Activated CD4-positive, alpha-beta T cell treated with anti-CD3 and anti-CD28 coated beads for 24 hours (primary cell): Measurements from ENCODE around the gene TTC29.

ENCODE experiments used
- DNase-seq, 2 donors: peaks; one replicate each; pipeline ENCODE4 v3.0.0-alpha.2; 2020; ENCODE audit warnings: low read depth in 2 of 2

TTC29 gene

DNA sequence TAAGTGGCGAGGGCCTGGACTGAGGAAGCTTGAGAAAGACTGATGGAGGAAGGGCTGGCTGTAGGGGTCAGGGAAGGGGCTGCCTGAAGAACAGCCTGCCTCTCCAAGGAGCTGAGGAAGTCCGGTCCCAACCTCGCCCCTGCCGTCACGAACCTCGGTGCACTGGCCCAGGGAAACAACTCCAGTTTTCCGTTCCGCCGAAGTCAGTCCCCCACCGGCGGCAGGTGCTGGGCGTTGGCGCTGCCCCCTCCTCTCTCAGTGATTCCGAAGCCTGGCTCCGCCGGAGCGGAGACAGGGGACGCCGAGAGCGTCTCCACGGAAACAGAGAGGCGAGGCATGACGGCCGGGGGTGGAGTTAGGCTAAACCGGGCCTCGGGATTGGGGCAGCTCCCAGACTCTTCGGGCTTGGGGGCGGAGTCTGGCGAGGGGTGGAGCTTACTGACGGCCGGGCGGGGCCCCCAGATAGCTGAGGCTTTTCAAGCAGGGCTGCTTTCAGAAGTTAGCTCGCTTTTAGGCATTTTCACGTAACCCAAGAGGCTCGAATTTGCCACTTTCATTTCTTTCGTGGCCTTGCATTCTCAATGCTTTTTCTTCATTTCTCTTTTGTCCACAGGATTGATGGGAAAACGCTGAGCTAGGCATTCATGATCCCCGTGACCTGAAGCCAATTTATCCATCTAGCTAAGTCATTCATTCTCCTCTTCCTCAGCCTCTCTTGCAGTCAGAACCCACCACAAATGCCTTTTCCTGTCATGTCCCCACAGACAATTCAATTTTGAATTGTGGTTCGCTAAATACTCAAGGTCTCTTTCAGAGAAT is at the start of gene TTC29:
TSS of gene TTC29 (minus strand) at position 309 of the 819 bp plus-strand sequence. CDS start 5,969 bp downstream, outside the sequence.
- DNase-seq, result peak; percentile 75 to 82

GRCh38 chr4:146981651-146982050 is 36.0 kb upstream of the TTC29 start:
- no peak for DNase-seq

DNA sequence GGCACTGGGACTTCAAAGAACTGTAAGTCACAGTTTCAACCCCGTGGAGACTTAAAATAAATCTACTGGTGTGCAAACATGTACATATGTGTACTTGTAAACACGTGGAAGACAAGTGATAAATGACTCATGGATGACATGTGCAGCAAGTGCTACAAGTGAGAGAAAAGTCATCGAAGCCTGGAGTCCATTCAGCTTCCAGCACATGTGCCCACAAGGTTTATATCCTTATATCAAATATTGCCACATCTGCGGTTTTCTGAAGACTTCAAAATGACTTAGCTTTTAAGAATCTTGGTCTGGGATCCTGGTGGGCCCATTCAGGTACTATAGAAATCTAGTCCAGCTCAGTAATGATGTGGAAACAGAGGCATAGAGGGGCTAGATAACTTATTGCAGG is 33.0 kb upstream of the TTC29 start:
- DNase-seq, result no peak

GRCh38 chr4:146976145-146976544 is 30.5 kb upstream of the TTC29 start:
- DNase-seq, result no peak

GRCh38 chr4:146975527-146975926 is 29.9 kb upstream of the TTC29 start:
- DNase-seq, result no peak

DNA sequence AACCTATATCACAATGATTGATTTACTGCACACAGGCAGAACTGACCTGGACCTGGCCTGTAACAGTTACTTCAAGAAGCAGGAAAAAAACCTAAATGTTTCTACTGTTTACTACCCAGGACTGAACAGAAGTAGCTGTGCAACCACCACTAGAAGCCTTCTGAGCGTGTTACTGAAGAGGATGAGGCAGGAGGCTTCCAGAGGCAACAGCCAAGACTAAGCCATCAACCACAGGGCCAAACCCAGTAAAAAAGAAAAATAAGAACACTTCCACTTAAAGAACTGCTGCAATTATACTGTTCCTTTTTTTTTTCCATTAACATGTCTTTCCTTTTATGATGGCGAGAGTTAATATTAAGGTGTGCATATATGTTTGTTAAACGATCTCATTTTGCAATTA is 29.4 kb upstream of the TTC29 start:
- DNase-seq, result no peak

DNA sequence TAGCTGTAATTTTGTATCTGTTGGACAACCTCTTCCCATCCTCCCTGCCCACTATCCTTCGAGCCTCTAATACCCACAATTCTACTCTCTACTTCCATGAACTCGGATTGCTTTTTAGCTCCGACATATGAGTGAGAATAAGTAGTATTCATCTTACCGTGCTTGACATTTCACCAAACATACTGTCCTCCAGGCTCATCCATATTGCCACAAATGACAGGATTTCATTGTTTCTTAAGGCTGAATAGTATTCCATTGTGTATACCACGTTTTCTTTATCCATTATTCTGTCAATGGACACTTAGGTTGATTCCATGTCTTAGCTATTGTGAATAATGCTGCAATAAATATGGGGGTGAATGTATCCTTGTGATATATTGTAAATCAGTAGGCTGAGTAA is 26.4 kb upstream of the TTC29 start:
- DNase-seq, result no peak

DNA sequence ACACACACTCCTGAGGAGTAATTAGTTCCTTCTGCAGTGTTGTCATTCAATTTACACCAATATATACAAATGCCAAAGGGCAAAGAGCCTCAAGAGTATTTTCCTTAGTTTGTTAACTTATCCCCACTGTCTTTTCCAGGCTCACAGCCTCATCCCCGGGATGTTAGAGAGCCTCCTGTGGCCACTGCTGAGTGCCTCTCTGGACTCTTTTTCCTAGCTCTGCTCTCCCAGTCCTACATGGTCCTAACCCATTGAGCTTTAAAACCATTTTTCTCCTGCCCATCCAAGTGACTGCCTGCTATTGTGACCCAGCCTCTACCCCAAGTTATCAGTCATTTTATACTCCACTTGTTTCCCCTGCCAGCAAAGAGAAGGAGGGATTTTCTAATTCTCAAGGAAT is 23.5 kb upstream of the TTC29 start:
- DNase-seq, result no peak

DNA sequence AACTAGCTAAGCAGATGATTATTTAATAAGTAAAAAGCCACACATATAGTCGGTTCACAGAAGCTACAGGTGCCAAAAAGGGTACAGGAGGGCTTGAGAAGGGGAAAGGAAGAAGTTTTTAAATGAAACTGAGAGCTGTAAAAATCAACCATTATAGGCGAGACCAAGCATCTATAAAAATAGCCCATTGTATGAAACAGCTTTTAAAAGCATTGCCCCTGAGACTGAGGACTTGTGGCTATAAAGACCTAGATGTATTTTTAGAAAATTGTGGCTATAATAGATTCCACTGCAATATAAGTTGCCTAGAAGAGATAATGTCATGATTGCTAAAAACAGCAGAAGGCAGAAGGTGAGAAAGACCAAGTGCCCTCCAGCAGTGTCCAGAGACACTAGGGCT is 15.0 kb upstream of the TTC29 start:
- no peak for DNase-seq

- DNase-seq, result no peak
Measured at GRCh38 chr4:146959692-146960091, 14.0 kb upstream of the TTC29 start.

GRCh38 chr4:146957237-146957636 is 11.6 kb upstream of the TTC29 start:
- no peak for DNase-seq

- no peak for DNase-seq
Measured at GRCh38 chr4:146952896-146953295, 7.2 kb upstream of the TTC29 start.

DNA sequence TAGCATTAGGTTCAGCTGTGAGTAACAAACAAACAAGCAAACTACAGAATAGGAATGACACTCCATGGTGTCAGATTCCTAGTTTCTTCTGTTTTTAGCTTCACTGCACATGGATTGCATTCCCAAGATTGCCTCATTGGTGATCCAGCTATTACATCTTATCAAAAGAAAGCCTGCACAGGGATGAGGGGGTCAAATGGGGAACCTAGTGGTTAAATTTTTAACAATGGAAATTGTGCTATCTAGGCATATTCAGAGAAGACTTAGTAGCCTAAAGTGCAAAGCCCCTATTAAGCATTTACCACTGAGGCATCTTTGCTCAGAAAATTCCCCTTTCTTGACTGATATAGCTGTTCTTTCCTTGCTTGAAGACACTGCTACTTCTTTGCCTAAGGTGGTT is 3.9 kb upstream of the TTC29 start:
- no peak for DNase-seq

DNA sequence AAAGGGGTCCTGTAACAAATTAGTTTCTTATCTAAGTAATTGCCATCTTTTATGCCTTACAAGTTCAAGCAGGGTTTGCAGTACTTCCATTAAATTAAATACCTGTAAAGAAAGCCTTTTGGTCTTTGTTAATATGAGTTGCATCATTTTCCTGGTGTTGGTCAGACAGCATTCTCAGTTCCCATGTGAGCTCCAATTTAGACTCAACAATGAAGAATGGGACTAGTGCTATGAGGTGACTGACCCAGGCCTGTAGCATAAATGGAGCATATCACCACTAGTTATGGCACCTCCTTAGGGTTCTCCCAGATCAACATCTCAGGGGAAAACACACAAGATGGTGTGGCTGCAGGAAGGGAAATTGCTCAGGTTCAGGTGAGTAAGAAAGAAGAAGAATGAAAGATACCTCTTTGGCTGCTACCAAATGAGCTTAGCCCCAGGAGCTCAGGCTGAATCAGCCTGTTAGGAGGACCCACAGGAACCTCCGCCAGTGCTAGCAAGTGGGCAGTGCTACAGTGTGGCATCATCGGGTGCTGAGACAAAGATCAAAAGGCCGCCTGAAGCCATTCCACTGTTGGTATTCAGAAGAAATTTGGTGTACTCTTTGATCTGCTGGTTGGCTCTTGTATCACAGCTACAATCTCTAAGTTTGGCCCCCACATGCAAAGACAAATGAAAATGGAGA is 1.8 kb downstream of the TTC29 start:
- no peak for DNase-seq

GRCh38 chr4:146932116-146932515 is 13.5 kb downstream of the TTC29 start:
- DNase-seq, result no peak

DNA sequence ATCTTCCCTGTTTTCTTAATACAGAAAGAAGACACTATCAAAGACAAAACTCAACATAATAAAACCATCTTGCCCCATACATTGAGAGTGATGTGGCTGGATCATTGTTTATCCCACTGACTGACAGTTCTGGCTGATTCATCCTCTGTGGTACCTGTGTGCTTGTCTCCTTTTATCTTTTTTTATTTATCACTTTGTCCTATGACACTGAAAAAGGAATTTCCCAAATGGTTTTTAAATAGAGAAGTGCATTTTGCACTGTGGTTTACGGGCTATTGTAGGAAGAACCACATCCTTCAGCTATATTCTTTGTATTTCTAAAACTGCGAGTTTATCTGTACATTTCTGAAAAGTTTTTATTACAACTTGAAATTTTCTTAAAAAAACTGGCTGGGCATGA is 15.0 kb downstream of the TTC29 start:
- DNase-seq, result no peak

- DNase-seq, result no peak
Measured at GRCh38 chr4:146927695-146928094, 18.0 kb downstream of the TTC29 start.

DNA sequence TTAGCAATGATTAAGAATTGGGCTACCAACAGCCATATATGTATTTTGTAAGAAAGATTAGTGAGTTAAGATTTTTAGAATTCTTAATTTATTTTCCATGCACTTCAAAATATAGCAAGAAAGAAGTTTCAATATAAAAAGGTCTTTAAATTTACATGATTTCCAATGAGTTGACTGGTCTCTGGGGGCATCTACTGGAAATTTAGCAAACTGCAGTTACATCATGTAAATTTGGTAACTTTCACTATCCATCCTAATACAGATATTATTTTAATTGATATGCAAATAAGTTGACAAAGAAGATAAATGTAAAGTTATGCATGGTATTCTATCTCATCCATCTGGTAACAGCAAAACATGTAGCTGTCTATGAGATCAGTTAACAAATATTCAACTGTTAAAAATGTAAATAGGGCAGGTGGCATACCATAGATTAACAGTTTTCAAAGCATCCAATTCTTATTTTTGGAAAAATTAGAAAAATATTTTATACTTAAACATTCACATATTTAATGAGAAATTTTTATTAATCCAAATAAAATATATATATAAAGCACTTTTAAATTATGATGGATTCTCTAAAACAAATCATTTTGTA is 29.1 kb downstream of the TTC29 start:
- no peak for DNase-seq

DNA sequence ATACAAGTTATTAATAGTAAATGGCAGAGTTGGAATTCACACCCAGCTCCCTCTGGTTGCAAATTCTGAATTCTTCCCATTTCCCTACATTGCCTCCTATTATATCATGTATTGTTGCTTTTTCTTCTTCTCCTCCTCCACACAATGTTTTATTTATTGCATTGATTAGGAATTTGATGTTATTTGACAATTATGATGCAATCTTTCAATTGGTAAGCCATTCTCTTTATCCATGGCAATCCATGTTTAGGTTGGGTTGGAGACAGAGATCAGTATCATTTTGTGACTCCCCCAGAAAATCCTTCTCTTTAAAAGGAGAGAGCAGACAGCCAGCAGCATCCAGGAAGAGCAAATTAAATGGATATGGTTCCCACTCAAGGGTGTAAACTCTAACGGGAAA is 30.5 kb downstream of the TTC29 start:
- DNase-seq, result no peak

DNA sequence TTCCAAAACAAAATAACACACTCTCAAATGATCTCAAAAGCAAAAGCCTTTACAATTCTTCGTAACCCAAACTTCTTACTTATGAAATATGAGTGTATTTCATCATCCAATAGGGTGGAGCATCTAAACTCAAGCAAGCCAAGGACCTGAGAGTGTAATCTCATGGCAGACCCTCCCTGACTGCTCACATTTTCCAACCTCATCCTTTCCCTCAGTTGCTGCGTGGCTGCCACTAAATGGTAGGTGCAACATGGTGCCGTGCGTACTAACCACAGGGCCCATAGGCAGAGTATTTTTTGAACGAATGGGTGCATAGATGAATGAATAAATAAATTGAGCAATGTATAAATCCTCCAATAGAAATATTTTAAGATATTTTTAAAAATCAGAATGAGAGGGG is 45.4 kb downstream of the TTC29 start:
- DNase-seq, result no peak

DNA sequence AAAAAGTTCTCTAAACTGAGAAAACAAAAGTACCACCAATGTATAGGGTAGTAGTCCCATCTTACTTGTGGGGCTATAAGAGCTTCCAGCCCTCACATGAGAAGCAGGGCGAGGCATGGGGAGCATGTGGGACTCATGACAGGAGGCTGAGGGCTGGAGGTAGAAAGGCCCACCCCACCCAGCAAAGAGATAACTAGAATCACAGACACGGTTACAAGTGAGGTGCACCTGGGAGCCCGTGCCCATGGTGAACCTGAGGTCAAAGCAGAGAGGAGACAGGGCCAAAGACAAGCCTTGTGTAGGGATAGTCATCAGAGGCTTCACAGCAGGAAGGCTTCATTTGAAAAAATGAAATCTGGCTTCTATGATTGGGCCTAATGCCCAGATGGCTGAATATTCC is 55.4 kb downstream of the TTC29 start:
- no peak for DNase-seq

GRCh38 chr4:146883070-146883469 is 62.6 kb downstream of the TTC29 start:
- no peak for DNase-seq

- DNase-seq, result no peak
Measured at GRCh38 chr4:146857298-146857697, 88.4 kb downstream of the TTC29 start.
